Endothelial cell of umbilical vein (primary cell): ENCODE measurements around the gene RARRES1. TPM values are rescaled to one million over a fixed set of nuclear protein-coding genes. Genes with fewer than 3 reads are reported as not detected.

Source experiments
- BruUV-seq: library from RNA; stranded (reverse); fragments of 400-500 nt; replicated peaks from 2 replicates; lab custom pipeline; 2021; lab: Mats Ljungman, UMichigan
- CTCF ChIA-PET: fragments of 300-600, 350-600 bp; sonication (Branson Sonifier 250); formaldehyde crosslinking; loops from one replicate; lab custom pipeline; 2021; ENCODE audit warnings: antibody characterized with exemption, inconsistent platforms; lab: Charles Lee
- POLR2A ChIA-PET: fragments of 300-600, 350-600 bp; sonication (Branson Sonifier 250); formaldehyde crosslinking; loops from one replicate; lab custom pipeline; 2021; ENCODE audit warnings: antibody characterized with exemption, inconsistent platforms; lab: Charles Lee
- DNase-seq: peaks from one replicate; pipeline ENCODE4 v3.0.0-alpha.2; 2011; ENCODE audit warnings: low read depth, low spot score
- FAIRE-seq: peaks from 2 replicates; lab custom pipeline; 2011; peaks lifted over from hg19 to GRCh38; lab: Jason Lieb, UNC
- H2AFZ ChIP-seq: 2 replicates; pipeline ENCODE4 v1.6.0; 2012; ENCODE audit warnings: low read depth, low read length, control low read depth, inconsistent platforms
- H3K27ac ChIP-seq: 2 replicates; pipeline ENCODE4 v1.5.1; 2011; ENCODE audit warnings: low read depth, mild to moderate bottlenecking, control low read depth, low read length, moderate library complexity; ENCODE audit not compliant: insufficient read depth
- H3K27me3 ChIP-seq, 2 experiments: 2 replicates each; pipeline versions ENCODE4 v1.6.0 to v1.6.1; 2011; ENCODE audit warnings: low read length in 2 of 2, mixed read lengths in 1 of 2; ENCODE audit not compliant: control insufficient read depth in 2 of 2, insufficient read depth in 2 of 2
- H3K36me3 ChIP-seq, 2 experiments: 2 replicates in 1 of 2; 3 replicates in 1 of 2; pipeline ENCODE4 v1.5.1; 2011; ENCODE audit warnings: low read length in 2 of 2, mild to moderate bottlenecking in 1 of 2, moderate library complexity in 1 of 2; ENCODE audit not compliant: control insufficient read depth in 2 of 2, insufficient read depth in 2 of 2; ENCODE audit errors: extremely low read depth in 1 of 2
- H3K4me1 ChIP-seq: 3 replicates; pipeline ENCODE4 v1.5.1; 2011; ENCODE audit warnings: mild to moderate bottlenecking, low read length; ENCODE audit not compliant: control insufficient read depth, insufficient read depth; ENCODE audit errors: extremely low read depth
- H3K4me2 ChIP-seq: 2 replicates; pipeline ENCODE4 v1.6.1; 2011; ENCODE audit warnings: low read length, control low read depth, mixed read lengths; ENCODE audit not compliant: insufficient read depth
- H3K4me3 ChIP-seq, 3 experiments: fragments of 200-600 bp in 1 of 3; sonication (generic), shearing (Covaris generic) in 1 of 3; replicated peaks in 1 of 3; 2 replicates each; pipeline ENCODE4 v1.5.1; 2011 to 2016; ENCODE audit warnings: control low read depth in 3 of 3, low read length in 3 of 3, mild to moderate bottlenecking in 2 of 3, inconsistent platforms in 1 of 3, low read depth in 1 of 3, moderate library complexity in 1 of 3; ENCODE audit not compliant: insufficient read depth in 1 of 3
- H3K79me2 ChIP-seq: 2 replicates; pipeline ENCODE4 v1.6.0; 2012; ENCODE audit warnings: low read length, inconsistent platforms; ENCODE audit not compliant: control insufficient read depth, insufficient read depth
- H3K9ac ChIP-seq: replicated peaks from 2 replicates; pipeline ENCODE3; 2011; ENCODE audit warnings: low read length, control low read depth; ENCODE audit not compliant: insufficient read depth; ENCODE audit errors: extremely low read depth
- H3K9me1 ChIP-seq: replicated peaks from 3 replicates; pipeline ENCODE4 v1.6.0; 2011; ENCODE audit warnings: mild to moderate bottlenecking, low read length; ENCODE audit not compliant: control insufficient read depth, insufficient read depth; ENCODE audit errors: extremely low read depth
- H3K9me3 ChIP-seq: replicated peaks from 2 replicates; pipeline ENCODE4 v1.5.1; 2012; ENCODE audit warnings: low read length, inconsistent platforms; ENCODE audit not compliant: control insufficient read depth, insufficient read depth
- H4K20me1 ChIP-seq: replicated peaks from 2 replicates; pipeline ENCODE3; 2011; ENCODE audit warnings: mild to moderate bottlenecking, low read length; ENCODE audit not compliant: control insufficient read depth, insufficient read depth; ENCODE audit errors: extremely low read depth
- EZH2 ChIP-seq: IDR thresholded peaks from 2 replicates; pipeline ENCODE4 v1.6.1; 2012; ENCODE audit warnings: borderline replicate concordance, low read depth, mild to moderate bottlenecking, moderate library complexity, low read length, inconsistent platforms; ENCODE audit not compliant: severe bottlenecking
- FOS ChIP-seq: IDR thresholded peaks from 2 replicates; pipeline ENCODE4 v1.6.1; 2011; ENCODE audit warnings: mild to moderate bottlenecking, low read length, moderate library complexity, borderline replicate concordance; ENCODE audit not compliant: insufficient read depth
- GATA2 ChIP-seq: IDR thresholded peaks from 2 replicates; pipeline ENCODE4 v1.7.0; 2011; ENCODE audit warnings: low read depth, mild to moderate bottlenecking, moderate library complexity, mixed read lengths, low read length; ENCODE audit not compliant: insufficient read length, insufficient read depth
- JUN ChIP-seq: IDR thresholded peaks from 2 replicates; pipeline ENCODE4 v1.6.1; 2011; ENCODE audit warnings: borderline replicate concordance, low read depth; ENCODE audit not compliant: insufficient read length, insufficient read depth
- MYC ChIP-seq: IDR thresholded peaks from one replicate; pipeline ENCODE4 v1.6.1; 2011; ENCODE audit warnings: mild to moderate bottlenecking, low read depth, low read length
- POLR2A ChIP-seq: IDR thresholded peaks from 2 replicates; pipeline ENCODE4 v1.6.1; 2012; ENCODE audit warnings: low read depth, mild to moderate bottlenecking, control low read depth, low read length
- POLR2AphosphoS5 ChIP-seq: IDR thresholded peaks from 2 replicates; pipeline ENCODE4 v1.6.1; 2012; ENCODE audit warnings: low read depth, mild to moderate bottlenecking, control low read depth, low read length, moderate library complexity; ENCODE audit not compliant: insufficient read depth
- dilution Hi-C: fragments of 300-500 bp; cut with MboI; formaldehyde crosslinking; loops from one replicate; pipeline ENCODE4 v1.15.0; 2019; ENCODE audit warnings: low sequenced_read_pairs; ENCODE audit not compliant: extremely low pct_ligation_motif_present
- intact Hi-C: fragments of 100-400 bp; cut with micrococcal nuclease; formaldehyde crosslinking; loops from one replicate; pipeline ENCODE4 v1.10.0; 2022
- polyA plus RNA-seq, 4 experiments: library from polyadenylated mRNA; depleted of rRNA in 3 of 4; stranded (reverse) in 3 of 4; unstranded in 1 of 4; fragments of >200 nt; gene quantifications; 2 replicates each; pipeline versions ENCODE4 v1.2.1 to v1.2.3, GENCODE V29; 2011 to 2012; ENCODE audit warnings: missing spikeins in 1 of 4
- total RNA-seq: library from RNA; stranded (reverse); gene quantifications from 2 replicates; pipeline ENCODE4 v1.2.3, GENCODE V29; 2021
- TF ChIP-seq, protein P1 (sequence below), 2 donors: IDR thresholded peaks; 1 replicate in 1 of 2; 2 replicates in 1 of 2; pipeline ENCODE4 v1.5.1; 2011; ENCODE audit warnings: low read length in 2 of 2, mild to moderate bottlenecking in 2 of 2, moderate library complexity in 2 of 2, control low read depth in 1 of 2, inconsistent platforms in 1 of 2, low read depth in 1 of 2; ENCODE audit not compliant: insufficient read depth in 1 of 2; ENCODE audit errors: extremely low read depth in 1 of 2
- TF ChIP-seq, protein P2 (sequence below): IDR thresholded peaks from 2 replicates; pipeline ENCODE4 v1.6.1; 2011; ENCODE audit not compliant: insufficient read depth, insufficient read length

Gene RARRES1
- total and polyA plus RNA-seq, 2 donors (not counting 3 experiments of a cell fraction or from before 2014, with no cell fraction given), result 0.98 to 1.5 TPM

DNA sequence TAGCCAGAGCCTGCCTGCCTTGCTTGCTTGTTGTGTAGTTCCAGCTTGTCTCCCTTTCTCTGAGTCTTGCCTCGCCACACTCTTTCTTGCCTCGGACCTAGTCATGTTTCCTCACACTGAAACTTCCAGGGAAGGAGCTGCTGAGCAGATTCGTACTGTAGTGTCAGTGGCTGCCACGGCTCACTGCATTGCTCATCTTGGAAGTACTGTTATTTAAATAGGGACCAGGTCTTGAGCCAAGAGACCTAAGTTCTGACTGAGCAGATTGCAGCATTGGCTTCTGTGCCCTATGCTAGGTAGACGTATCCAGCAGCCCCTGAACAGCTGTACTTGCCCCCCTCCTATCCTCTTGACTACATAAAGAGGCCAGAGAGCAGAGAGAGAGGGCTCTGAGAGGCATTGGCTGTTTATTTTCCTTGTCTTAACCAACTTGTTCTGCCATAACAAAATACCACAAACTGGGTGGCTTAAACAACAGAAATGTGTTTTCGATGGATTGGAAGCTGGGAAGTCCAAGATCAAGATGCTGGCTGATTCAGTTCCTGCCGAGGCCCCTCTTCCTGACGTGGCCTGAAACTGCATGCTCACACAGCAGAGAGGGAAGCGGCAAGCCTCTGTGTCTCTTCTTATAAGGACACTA lies 5.8 kb upstream of the RARRES1 start:
- Histone ChIP-seq H3K4me1 (no peaks in the 10 kb centered on the region), H3K9me1 (no peaks in the 10 kb centered on the region), H2AFZ (no peak overlapping the region), H3K9me3 (no peaks in the 10 kb centered on the region), H3K27ac (no peak overlapping the region), H3K27me3 (no peaks in the 10 kb centered on the region), H3K4me3 (no peak overlapping the region), H4K20me1 (no peaks in the 10 kb centered on the region), H3K9ac (no peak overlapping the region), H3K79me2 (no peaks in the 10 kb centered on the region), H3K36me3 (no peaks in the 10 kb centered on the region), H3K4me2 (no peak overlapping the region)
- DNase-seq, result no peak
- FAIRE-seq, result peak; percentile 21
- TF ChIP-seq, protein P1, sequence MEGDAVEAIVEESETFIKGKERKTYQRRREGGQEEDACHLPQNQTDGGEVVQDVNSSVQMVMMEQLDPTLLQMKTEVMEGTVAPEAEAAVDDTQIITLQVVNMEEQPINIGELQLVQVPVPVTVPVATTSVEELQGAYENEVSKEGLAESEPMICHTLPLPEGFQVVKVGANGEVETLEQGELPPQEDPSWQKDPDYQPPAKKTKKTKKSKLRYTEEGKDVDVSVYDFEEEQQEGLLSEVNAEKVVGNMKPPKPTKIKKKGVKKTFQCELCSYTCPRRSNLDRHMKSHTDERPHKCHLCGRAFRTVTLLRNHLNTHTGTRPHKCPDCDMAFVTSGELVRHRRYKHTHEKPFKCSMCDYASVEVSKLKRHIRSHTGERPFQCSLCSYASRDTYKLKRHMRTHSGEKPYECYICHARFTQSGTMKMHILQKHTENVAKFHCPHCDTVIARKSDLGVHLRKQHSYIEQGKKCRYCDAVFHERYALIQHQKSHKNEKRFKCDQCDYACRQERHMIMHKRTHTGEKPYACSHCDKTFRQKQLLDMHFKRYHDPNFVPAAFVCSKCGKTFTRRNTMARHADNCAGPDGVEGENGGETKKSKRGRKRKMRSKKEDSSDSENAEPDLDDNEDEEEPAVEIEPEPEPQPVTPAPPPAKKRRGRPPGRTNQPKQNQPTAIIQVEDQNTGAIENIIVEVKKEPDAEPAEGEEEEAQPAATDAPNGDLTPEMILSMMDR (IDR thresholded peaks at IDR 0.05; ENCODE audit: extremely low read depth in 1 of 2, insufficient read depth in 1 of 2, low read depth in 1 of 2, low read length in 2 of 2), result no peak
- no peak for TF ChIP-seq MYC
- TF ChIP-seq POLR2AphosphoS5, result no peak
- TF ChIP-seq, protein P2, sequence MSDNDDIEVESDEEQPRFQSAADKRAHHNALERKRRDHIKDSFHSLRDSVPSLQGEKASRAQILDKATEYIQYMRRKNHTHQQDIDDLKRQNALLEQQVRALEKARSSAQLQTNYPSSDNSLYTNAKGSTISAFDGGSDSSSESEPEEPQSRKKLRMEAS, result no peak
- no peak for TF ChIP-seq JUN
- no peak for TF ChIP-seq FOS
- no peak for TF ChIP-seq EZH2
- TF ChIP-seq POLR2A, result no peak
- no peak for TF ChIP-seq GATA2
- BruUV-seq, result no TSS peak
- dilution Hi-C loops, result no loop called here
- intact Hi-C loops, result no loop called here
- ChIA-PET CTCF (interaction anchor here (2.0 to 3.5 kb wide), 2 partner anchors 11 to 51 kb away, joined by 4 to 19 read pairs; no protein-coding TSS in a partner anchor), POLR2A (no interaction called here)
